HG03066 (cell line): ENCODE measurements around the gene GPBP1.
A peak's percentile ranks its signal among the peaks of the same experiment; 100 is the strongest.
"Not testable (repeated sequence)": the region's sequence is repeated elsewhere in the genome, so short reads cannot be mapped to it uniquely, and the experiment has no call there.

Source experiments
- ATAC-seq: cut with Tn5 transposase; IDR thresholded peaks from one replicate; pipeline ENCODE4 v1.9.1; 2021; ENCODE audit warnings: low read depth; ENCODE audit not compliant: unreplicated experiment

GPBP1 gene, protein sequence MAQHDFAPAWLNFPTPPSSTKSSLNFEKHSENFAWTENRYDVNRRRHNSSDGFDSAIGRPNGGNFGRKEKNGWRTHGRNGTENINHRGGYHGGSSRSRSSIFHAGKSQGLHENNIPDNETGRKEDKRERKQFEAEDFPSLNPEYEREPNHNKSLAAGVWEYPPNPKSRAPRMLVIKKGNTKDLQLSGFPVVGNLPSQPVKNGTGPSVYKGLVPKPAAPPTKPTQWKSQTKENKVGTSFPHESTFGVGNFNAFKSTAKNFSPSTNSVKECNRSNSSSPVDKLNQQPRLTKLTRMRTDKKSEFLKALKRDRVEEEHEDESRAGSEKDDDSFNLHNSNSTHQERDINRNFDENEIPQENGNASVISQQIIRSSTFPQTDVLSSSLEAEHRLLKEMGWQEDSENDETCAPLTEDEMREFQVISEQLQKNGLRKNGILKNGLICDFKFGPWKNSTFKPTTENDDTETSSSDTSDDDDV

DNA sequence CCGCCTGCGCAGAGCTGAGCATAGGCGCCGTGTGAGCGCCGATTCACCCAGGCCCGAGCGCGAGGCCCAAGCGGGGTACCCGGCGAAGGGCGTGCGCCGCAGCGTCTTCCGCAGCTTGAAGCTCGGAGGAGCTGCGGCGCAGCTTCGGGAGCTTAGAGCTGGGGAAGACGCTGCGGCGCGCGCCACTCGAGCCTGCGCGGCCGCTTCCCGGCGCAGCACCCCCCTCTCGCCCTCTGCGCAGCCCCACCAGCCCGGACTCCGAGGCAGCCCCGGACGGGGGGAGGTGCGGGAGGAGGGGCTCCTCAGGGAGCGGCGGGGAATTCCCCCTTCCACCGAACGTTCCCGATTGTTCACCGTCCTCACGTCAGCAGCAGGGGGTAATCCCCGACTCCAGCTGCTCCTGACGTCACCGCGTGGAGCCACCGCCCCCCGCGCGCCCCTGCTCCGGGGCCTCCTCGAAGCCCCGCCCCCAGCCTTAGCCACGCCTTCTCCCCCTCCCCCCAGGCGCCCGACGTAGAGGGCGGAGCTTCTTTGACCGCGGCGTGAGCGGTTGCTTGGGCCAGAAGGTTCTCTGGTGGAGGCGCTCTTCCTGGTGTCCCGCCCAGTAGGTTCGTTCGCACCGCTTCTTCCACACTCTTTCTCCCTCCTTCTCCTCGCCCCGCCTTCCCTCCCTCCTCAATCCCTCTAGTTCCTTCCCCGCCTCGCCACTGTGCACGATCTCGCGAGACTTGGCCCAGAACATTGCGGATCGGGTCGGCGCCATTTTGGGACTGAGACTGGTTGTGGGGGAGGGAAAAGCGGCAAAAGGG, at the start of gene GPBP1:
TSS of gene GPBP1 (plus strand) at position 741 of the 809 bp plus-strand sequence. CDS start 40,072 bp downstream, outside the sequence.
- ATAC-seq = peak; percentile 71

DNA sequence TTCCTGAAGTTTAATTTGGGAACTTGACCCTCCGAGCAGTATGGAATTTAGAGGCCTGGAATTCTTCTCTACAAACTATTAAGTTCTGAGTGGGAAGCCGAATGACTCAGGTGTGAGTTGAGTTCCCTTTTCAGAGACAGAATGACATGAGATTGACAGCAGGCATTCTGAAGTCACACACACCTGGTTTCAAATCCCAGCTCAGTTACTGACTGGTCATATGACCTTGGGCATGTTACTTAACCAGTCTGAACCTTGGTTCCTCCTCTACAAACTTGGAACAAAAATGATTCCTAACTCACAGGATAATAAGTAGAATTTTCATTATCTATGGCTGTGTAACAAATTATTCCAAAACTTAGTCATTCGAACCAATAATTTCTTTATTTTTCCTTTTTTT, 45.5 kb upstream of the GPBP1 start:
- ATAC-seq = no peak

DNA sequence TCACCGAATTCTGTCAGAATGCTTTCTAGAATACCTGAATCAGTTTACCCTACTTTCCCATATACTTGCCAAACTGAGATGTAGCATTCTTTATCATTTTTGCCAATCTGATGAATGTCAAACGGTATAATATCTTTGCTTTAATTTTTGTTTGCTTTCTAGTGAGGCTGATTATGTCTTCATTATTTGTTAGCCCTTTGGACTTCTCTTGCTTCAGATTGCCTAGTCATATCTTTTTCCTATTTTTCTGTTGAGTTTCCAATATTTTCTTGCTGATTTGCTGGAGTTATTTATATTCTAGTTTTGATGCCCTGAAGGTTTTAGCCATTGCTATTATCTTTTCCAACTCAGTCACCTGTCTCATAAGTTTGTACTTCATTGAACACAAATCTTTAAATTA, 40.3 kb upstream of the GPBP1 start:
- no peak for ATAC-seq

DNA sequence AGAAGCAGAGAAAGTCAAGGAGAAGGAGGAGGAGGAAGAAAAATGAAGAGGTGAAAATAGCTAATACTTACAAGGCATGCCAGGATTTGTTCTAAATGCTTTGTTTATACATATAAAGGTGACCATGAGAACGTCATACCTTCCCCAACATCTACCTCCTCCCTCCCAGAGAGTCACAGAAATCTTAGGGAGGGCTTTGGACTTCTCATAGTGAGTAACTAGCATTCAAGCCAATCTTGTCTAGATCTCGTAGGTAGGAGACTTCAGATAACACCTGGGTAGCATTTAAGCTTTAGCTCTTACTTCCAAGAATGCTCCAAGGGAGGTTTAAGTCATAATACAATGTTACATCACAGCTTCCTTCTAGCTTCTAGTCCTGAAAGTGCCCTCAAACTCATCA, 36.5 kb upstream of the GPBP1 start:
- no peak for ATAC-seq

DNA sequence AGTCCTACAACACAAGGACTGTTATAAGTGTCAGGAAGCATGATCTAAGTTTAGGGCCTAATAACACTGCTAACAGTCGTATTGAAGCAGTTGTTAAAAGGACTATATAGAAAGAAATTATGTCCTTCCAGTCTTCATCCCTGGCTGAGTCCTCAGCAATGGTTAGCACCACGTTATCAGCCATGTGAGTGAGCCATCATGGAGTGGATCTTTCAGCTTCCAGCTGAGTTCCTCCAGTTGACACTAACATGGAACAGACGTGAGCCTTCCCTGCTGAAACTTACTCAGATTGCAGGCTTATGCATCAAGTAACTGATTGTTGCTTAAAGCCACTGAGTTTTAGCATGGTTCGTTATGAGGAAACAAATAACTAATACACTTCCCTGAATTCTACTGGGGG, 21.5 kb upstream of the GPBP1 start:
- no peak for ATAC-seq

DNA sequence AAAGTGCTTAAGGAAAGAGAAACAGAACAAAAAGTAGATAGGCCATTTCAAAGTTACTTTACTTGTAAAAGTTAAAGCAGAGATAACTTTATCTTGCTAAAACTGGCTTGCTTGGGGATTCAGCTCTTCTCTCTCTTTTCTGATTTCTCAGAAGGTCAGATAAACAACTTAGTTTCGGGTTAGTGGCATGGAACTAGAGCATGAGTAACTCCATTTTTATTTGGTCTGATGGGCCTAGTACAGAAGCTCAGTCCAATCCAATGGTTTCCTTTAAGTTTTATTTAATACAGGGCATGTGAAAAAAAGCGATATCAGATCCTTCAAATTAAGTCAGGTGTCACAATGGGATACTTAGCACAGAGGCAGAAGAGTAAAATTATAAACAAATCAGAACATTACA, 18.8 kb upstream of the GPBP1 start:
- no peak for ATAC-seq

DNA sequence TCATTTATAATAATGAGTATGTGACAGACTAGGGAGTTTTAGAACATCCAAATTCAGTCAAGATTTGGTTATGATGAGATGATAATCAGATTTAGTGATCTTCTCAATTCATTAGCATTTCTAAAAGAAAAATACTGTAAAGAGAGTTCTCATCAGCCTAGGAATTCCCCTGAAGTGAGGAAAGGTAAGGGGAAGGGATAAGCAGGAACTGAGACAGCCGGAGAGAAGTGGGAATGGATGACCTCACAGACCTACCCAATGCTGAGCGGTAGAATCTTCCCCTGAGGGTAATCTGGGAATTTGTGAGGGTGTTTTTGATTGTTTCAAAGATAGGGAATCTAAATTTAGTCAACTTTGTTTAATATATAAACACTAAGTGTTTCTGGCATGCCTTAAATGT, 16.7 kb upstream of the GPBP1 start:
- no peak for ATAC-seq

DNA sequence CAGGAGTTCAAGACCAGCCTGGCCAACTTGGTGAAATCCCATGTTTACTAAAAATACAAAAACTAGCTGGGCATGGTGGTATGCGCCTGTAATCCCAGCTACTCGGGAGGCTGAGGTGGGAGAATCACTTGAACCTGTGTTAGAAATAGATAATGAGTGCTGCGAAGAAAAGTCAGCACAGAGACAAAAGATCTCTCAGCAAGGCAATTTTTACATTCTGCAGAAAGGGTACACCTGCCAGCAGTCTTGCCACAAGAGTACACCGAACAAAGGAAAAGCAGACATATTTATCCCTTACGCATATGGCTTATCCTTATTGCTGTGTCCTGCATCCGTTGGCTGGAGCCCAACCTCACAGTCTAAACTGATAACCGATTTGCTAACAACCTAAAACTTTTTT, 16.2 kb upstream of the GPBP1 start:
- ATAC-seq = no peak

DNA sequence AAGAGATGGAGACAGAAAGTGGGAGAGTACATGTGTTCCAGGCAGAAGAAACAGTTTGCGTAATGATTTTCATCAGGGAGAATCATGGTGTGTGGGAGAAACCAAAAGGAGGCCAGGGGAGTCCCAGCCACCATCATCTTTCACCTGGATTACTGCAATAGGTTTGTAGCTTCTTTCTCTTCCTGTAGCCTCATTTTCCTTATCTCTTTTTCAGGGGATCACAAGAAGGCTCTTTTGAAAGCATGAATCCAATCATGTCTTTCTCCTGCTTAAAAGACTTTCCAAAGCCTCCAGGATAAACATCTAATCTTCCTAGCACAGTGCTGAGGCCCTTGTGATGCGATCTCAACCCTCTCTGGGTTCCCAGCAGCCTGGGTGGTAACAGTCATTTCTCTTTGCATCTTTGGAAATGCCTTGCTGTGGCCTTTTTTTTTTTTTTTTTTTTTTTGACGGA, 10.3 kb upstream of the GPBP1 start:
- no peak for ATAC-seq

DNA sequence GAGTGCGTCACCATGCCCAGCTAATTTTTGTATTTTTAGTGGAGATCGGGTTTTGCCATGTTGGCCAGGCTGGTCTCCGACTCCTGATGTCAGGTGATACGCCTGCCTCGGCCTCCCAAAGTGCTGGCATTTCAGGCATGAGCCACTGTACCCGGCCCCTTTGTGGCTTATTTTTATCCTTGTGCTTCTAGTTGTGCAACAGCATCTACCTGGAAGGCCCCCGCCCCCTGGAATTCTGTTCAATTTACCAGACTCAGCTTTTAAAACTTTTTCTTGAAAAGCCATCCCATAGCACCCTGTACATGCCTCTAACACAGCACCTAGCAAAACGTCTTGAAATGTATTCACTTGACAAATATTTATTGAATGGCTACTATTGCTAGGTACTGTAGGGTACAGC, 9.7 kb upstream of the GPBP1 start:
- no peak for ATAC-seq

DNA sequence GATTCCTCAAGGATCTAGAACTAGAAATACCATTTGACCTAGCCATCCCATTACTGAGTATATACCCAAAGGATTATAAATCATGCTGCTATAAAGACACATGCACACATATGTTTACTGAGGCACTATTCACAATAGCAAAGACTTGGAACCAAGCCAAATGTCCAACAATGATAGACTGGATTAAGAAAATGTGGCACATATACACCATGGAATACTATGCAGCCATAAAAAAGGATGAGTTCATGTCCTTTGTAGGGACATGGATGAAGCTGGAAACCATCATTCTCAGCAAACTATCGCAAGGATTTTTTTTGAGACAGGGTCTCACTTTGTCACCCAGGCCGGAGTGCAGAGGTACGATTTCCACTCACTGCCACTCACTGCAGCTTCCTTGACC, 8.7 kb upstream of the GPBP1 start:
- ATAC-seq = not testable (repeated sequence)

DNA sequence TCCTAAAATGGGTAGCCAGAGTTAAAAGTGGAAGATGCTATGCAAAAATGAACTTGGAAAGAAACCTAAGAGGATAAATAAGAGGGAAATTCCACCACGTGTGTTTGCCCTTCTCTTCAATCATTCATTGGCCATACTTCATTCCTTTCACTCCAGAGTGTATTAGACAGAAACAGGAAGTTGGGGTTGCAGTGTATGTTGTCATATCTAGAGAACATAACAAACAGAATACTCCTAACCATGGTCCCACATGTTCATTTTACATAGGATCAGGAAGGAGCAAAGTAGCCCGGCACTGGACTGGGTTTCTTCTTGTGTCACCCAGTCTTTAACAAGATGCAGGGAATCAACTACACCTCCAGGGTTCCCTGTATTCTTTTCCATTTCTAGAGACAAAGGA, 7.6 kb upstream of the GPBP1 start:
- no peak for ATAC-seq

DNA sequence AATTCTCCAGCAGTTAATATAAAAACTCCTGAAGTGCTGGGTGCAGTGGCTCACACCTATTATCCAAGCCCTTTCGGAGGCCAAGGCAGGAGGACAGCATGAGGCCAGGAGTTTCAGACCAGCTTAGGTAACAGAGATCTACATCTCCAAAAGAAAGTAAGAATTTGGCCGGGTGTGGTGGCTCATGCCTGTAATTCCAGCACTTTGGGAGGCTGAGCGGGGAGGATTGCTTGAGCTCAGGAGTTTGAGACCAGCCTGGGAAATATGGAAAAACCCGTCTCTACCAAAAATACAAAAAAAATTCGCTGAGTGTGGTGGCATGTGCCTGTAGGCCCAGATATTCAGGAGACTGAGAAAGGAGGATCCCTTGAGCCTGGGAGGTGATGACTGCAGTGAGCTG, 6.7 kb upstream of the GPBP1 start:
- ATAC-seq = no peak

DNA sequence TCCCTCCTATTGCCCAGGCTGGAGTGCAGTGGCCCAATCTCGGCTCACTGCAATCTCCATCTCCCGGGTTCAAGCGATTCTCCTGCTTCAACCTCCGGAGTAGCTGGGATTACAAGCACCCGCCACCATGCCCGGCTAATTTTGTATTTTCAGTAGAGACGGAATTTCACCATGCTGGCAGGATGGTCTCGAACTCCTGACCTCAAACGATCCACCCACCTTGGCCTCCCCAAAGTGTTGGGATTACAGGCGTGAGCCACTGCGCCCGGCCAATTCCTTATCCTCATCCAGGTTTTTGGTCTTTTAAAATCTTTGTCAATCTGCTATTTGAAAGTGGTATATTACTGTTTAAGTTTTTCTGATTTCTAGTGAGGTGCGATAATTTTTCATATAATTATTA, 3.7 kb upstream of the GPBP1 start:
- not testable (repeated sequence) for ATAC-seq

DNA sequence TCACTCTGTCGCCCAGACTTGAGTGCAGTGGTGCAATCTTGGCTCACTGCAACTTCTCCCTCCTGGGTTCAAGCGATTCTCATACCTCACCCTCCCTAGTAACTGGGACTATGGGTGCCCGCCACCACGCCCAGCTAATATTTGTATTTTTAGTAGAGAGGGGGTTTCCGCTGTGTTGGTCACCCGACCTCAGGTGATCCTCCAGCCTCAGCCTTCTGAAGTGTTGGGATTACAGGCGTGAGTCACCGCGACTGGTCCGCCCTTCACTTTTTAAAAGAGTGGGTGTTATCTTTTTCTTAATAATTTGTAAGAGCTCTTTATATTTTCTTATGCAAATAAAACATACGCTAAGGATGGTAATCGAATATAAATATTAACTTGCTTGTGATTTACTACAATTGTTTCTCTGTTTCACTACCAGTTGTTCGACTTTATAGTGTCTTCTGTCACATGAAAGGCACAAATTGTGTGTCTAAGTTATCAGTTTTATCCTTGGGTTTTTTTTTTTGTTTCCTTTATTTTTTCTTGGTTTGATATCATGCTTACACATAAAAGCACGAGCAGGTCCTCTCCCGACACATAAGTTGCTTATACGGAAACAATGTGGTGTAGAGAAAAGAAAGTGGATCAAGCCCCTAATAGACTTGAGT, 1.9 kb upstream of the GPBP1 start:
- no peak for ATAC-seq

DNA sequence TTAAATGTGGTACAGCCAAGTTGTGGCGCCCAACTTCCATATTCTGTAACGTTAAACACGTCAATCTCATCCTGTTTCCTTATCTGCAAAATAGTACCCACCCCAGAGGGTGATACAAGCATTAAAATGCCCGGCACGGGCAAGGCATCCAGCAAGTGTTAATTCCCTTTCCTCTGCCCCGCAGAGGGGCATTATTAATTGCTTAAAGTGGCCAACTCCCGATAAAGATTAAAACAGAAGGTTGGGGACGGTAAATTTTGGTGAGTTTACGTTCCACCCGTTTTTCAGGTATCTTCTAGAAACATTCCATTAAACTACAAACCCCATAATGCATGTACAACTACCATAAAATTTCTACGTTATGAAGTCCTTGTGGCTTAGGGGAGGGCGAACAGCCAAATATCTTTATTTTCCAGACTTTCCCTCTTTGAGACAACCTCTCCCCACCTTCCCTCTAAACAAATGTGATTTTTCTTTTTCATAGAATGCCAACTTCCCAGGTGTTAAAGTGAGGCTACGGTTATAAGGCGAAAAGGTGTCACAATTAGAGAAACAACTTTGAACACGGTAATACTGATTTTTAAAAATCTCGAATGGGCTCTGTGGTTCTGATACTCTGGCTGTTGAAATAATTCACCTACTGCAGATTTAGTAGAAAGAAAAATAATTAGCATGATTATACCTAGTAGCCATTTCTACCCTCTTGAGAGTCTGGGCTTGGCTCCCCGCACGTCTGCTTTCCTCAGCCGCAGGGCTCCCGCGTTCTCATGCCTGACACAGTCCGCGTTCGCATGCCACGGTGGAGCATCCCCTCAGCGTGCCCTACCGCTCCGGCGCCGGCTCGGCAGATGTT, 1.2 kb upstream of the GPBP1 start:
- ATAC-seq = no peak

DNA sequence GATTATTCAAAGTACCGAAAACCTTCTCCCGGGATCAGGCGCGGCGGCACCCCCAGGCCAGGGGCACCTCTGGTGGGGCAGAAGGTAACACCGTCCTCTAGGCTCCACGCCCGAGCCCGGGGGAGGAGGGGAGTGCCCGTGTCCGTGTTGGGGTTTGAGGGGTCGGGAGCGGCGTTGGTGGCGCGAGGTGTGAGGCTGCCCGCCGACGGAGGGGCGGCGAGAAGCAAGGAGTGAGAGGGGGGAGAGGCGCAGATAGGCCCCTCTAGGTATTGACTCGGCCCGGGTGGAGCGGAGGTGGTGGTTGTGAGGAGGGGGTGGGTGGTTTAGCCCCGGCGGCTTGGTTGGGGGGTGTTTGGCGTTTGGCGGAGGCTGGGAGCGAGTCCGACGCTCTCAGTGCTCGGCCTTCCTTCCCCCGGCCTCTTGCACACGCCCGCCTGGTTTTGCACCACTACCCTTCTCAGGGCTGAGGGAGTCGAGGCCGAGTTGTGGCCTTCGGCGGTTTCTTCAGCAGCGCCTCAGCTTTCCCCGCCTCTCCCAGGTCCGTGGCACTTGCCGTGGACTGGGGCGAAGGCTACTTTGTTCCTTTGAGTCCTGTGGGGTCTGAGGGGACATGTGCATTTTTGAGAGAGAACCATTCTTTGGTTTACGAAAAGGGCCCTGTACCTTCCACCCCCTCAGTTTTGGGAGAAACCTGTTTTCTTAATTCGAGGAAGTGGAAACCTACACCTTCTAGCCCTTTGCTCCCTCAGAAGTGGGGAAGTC, 450 bp downstream of the GPBP1 start:
- ATAC-seq = peak; percentile 2

DNA sequence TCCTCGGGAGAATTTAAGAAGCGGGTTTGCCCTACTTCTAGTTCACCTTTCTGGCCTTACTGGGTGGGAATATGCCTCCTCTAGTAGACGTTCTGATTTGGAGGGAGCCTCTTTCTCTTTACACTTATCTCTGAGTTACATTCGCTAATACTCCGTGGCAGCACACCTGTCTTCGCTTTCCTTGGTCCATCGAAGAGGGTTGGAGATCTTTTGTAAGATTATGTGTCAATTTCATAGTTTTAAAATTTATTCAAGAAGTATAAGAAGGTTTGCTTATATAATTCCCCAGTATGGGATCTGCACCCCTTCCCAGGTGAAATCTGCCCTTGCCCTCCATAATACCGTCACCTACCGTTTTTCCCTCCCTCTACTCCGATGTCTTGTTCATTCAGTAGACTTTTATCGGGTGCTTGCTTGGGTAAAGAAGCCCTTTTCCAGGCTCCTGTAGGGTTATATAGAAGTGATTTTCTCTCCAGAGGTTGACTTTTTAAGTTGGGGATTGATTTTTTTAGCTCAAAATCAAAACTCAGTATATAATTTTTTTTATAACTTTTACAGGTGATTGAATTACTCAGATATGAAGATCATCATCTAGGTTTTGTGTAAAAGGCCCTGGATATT, 1.1 kb downstream of the GPBP1 start:
- ATAC-seq = no peak
